ENCODE results near the gene XG. TPM values are rescaled to one million over a fixed set of nuclear protein-coding genes. Genes with fewer than 3 reads are reported as not detected.
"Not testable (repeated sequence)": the region's sequence is repeated elsewhere in the genome, so short reads cannot be mapped to it uniquely, and the experiment has no call there.

The XG gene, protein sequence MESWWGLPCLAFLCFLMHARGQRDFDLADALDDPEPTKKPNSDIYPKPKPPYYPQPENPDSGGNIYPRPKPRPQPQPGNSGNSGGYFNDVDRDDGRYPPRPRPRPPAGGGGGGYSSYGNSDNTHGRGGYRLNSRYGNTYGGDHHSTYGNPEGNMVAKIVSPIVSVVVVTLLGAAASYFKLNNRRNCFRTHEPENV
- not detected for total RNA-seq

DNA sequence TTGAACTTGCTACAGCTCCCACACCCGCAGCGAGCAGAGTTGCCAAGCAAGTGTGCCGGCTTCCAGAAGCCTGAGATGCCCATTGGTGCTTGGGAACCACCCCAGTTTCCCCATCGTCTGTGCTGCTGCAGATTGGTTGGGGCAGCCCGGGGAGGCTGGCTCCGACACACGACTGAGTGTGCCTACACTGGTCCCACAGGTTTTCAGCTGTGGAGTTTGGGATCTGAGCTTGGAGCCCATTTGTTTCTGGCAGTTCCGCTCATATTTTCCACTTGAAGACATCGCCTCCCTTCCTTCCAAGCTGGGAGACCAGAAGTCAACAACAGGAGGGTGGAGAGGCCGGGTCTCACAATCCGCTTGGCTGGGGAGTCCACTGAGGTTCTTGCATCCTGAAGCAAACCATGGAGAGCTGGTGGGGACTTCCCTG lies at the start of gene XG:
Gene XG, plus strand, starts transcription at position 167 of the 427 bp plus-strand sequence. Its CDS starts 235 bp downstream, at position 402.
- not testable (repeated sequence) for H3K27me3 Mint-ChIP-seq (ENCODE audit: low read depth); H3K36me3 Mint-ChIP-seq (ENCODE audit: insufficient read depth in 2 of 2); DNase-seq; H3K4me3 Mint-ChIP-seq; H3K9me3 Mint-ChIP-seq; H3K4me1 Mint-ChIP-seq (ENCODE audit: low read depth); ATAC-seq (replicated peaks in 1 of 2); H3K27ac Mint-ChIP-seq

DNA sequence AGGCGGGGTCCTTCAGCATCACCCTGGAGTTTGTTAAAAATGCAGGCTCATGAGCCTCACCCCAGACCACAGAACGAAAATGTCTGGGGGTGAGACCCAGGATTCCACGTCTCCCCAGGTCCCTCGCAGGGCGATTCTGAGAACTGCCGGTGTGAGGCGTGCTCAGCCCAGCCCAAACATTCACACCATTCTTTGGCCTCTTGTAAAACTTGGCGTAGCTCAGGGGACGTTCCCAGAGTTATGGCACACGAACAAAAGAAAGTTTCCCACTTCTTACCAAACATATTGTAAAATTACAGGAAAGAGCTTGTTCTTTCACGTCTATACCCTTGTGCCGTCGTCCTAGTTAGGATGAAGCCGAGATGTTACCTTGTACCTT lies 47.9 kb upstream of the XG start:
- Mint-ChIP-seq H3K4me3 (peak overlapping the region; percentile 77 to 84), H3K4me1 (ENCODE audit: low read depth) (peaks cover 90% of the 10 kb centered on the region), H3K27ac (no peak overlapping the region), H3K27me3 (ENCODE audit: low read depth) (no peaks in the 10 kb centered on the region), H3K9me3 (peaks cover 6% of the 10 kb centered on the region in 2 donors), H3K36me3 (ENCODE audit: insufficient read depth in 2 of 2) (peaks cover 9 to 11% of the 10 kb centered on the region in 2 donors)
- DNase-seq (no peak), ATAC-seq (replicated peaks in 1 of 2) (no peak)

DNA sequence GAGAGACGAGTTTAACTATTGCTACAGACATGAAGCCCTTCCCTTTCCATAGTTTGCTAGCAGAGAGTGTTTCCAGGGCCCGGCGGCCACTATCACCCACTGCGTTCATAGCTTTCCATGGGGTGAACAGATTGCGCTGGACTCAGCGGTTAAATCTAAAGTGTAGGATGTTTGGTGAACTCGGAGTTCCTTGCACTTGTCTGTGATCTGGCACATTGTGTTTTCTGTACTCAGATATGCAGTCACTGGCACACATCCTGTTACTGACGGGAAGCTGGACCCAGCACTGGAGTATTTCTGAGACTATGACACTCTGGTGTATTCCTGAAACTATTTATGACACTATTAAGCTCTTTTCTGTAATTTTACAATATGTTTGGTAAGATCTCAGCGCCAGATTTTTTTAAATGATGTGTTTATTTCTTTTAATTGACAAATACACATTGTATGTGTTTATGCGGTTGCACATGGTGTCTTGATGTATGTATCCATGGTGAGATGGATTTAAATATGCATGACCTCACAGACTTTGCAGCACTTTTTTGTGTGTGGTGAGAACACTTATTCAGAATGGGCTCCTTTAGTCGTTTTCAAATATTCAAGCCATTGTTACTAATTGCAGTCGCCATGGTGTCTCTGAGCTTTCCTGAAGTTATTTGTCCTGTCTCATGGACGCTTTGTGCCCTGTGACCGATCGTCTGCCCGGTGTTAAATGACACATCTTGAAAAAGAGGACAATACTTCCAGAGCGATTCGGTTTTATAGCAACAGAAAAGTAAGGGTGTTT lies 46.6 kb upstream of the XG start:
- H3K4me3 Mint-ChIP-seq: peak overlapping the region; percentile 63 to 77
- H3K4me1 Mint-ChIP-seq (ENCODE audit: low read depth): peaks cover 94% of the 10 kb centered on the region
- H3K9me3 Mint-ChIP-seq: peaks cover 4 to 5% of the 10 kb centered on the region in 2 donors
- H3K27me3 Mint-ChIP-seq (ENCODE audit: low read depth): no peaks in the 10 kb centered on the region
- H3K27ac Mint-ChIP-seq: peak overlapping the region; percentile 14
- peaks cover 4 to 8% of the 10 kb centered on the region in 2 donors for H3K36me3 Mint-ChIP-seq (ENCODE audit: insufficient read depth in 2 of 2)
- ATAC-seq (replicated peaks in 1 of 2) (no peak), DNase-seq (no peak)

DNA sequence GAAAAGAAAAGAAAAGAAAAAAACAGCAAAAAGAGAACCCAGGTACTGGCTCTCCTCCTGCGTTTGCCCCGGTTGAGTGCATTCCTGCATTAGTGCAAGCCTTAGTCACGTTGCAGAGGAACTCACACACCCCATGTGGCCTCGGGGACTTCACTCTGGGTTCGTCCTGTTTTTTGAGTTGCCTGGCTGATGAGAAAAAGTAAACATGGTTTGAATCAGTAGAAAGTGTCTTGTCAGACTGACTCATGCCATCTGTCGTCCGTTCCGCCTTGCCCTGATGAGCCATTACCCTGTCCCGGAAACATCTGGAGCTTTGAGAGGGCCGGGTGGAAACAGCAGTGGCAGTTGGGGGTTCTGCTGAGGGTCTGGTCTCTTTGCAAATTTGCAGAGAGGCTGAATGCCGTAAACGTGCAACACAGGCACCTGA lies 44.5 kb upstream of the XG start:
- Mint-ChIP-seq H3K27me3 (ENCODE audit: low read depth) (no peaks in the 10 kb centered on the region), H3K4me3 (peak overlapping the region; percentile 75 to 79), H3K36me3 (ENCODE audit: insufficient read depth in 2 of 2) (peaks cover 4% of the 10 kb centered on the region in 2 donors), H3K9me3 (no peaks in the 10 kb centered on the region), H3K4me1 (ENCODE audit: low read depth) (peaks cover 81% of the 10 kb centered on the region), H3K27ac (peak overlapping the region; percentile 85)
- ATAC-seq (replicated peaks in 1 of 2) (peak; percentile 76 to 77), DNase-seq (peak; percentile 78 to 83)

DNA sequence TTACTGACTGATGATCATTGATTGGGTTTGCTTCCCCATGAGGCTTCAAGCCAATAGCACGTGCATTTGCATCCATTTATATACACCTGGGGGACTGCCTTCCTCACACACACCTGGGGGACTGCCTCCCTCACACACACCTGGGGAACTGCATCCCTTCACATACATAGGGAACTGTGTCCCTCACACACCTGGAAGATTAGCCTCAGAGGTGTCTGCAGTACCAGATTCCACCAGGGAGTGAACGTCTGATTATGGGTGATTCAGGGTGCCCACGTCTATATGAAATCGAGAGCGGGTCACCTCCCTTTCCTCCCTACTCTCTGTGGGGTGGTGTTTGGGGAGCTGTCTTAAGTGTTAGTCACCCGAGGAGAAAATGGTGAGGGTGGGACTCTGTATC lies 43.8 kb upstream of the XG start:
- Mint-ChIP-seq H3K4me1 (ENCODE audit: low read depth) (peaks cover 75% of the 10 kb centered on the region), H3K36me3 (ENCODE audit: insufficient read depth in 2 of 2) (peaks cover 4% of the 10 kb centered on the region in 2 donors), H3K27me3 (ENCODE audit: low read depth) (no peaks in the 10 kb centered on the region), H3K4me3 (peak overlapping the region; percentile 75 to 79), H3K9me3 (no peaks in the 10 kb centered on the region), H3K27ac (peak overlapping the region; percentile 85)
- DNase-seq: no peak
- peak; percentile 6 to 16 for ATAC-seq (replicated peaks in 1 of 2)

DNA sequence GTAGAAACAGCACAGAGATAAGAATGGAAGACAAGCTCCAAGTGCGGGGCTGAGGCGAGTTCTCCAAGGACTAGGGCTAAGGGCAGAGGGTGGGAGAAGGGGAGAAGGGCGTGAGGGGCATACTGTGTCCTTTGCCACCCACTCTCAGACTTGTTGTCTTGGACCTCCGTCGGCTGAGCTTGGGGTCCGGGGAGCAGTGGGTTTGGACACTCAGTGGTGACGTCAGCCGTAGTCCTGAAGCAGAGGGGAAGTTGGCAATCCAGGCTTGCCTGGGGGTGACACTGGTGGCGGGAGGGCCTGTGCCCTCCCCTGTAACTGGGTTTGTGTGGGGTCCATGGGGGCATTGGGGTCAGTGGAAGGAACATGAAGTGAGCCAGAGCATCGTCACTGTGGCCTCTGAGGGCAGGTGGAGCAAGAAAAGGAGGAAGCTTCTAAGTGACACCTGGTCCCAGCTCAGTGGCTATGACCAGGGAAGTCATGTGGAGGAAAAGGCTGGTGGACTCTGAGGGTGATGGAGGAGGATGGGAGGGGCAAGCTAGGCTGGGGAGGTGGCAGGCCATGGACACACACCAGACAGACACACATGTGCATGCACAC lies 43.1 kb upstream of the XG start:
- no peaks in the 10 kb centered on the region for H3K9me3 Mint-ChIP-seq
- H3K27ac Mint-ChIP-seq: peak overlapping the region; percentile 85
- H3K27me3 Mint-ChIP-seq (ENCODE audit: low read depth): no peaks in the 10 kb centered on the region
- peaks cover 2 to 4% of the 10 kb centered on the region in 2 donors for H3K36me3 Mint-ChIP-seq (ENCODE audit: insufficient read depth in 2 of 2)
- peaks cover 68% of the 10 kb centered on the region for H3K4me1 Mint-ChIP-seq (ENCODE audit: low read depth)
- peak overlapping the region; percentile 75 to 79 for H3K4me3 Mint-ChIP-seq
- ATAC-seq (replicated peaks in 1 of 2) (no peak), DNase-seq (no peak)

DNA sequence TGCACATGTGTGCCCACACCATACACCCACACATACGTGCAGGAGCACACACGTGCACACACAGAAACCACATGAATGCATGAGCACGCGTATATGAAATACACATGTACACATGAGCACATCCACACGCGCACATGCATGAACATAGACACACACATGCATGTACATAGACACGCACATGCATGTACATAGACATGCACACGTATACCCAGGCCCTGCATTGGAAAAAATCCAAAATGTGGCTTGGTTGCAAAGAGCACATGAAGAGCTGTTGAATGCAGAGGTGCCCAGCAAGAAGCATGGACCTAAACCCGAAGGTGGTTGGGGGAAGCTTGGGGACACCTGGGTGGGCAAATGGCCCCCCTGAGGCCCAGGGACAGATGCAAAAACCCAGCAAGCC lies 42.3 kb upstream of the XG start:
- Mint-ChIP-seq H3K27me3 (ENCODE audit: low read depth) (no peaks in the 10 kb centered on the region), H3K9me3 (no peaks in the 10 kb centered on the region), H3K4me3 (peak overlapping the region; percentile 73 to 84), H3K27ac (peak overlapping the region; percentile 98), H3K36me3 (ENCODE audit: insufficient read depth in 2 of 2) (peaks cover 2 to 6% of the 10 kb centered on the region in 2 donors), H3K4me1 (ENCODE audit: low read depth) (peaks cover 59% of the 10 kb centered on the region)
- no peak for DNase-seq
- no peak for ATAC-seq (replicated peaks in 1 of 2)

DNA sequence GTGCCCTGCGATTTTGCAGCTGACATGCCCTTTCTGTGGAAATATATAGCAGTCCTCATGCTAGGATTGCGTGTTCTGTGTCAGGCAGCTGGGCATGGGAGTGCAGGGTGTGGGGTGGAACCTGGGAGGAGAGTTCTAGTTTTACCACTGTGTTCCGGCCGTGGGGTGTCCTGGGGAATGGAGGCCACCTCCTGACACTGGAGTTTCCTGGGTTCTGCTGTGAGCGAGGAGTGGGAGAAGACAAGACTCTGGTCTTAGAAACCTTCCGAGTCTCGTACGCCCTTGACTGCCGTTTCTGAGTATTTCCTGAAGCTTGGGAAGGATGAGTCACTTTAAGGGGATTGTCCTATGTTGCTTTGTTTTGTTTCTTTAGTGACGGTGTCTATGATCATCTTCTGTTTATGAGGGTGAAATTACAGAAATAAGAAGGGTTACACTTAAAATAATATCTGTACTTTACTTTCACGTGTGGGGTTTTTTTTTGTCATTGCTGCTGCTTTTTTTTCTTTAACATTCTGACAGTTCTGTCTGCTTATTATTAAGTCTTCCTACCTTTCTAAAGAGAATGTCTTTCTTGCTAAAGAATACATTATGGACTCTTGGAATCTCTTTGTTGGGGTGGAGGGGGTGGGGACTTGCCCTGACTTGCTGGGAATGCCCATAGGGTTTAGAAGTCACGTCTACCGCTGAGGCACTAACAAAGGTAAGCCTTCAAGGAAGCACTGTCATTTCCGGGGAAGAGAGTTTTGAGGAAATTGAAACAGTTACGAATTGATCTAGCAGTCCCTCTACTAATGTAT lies 41.6 kb upstream of the XG start:
- peak overlapping the region; percentile 73 to 84 for H3K4me3 Mint-ChIP-seq
- no peaks in the 10 kb centered on the region for H3K9me3 Mint-ChIP-seq
- peak; percentile 64 to 68 for ATAC-seq (replicated peaks in 1 of 2)
- no peaks in the 10 kb centered on the region for H3K27me3 Mint-ChIP-seq (ENCODE audit: low read depth)
- H3K36me3 Mint-ChIP-seq (ENCODE audit: insufficient read depth in 2 of 2): peaks cover 2 to 10% of the 10 kb centered on the region in 2 donors
- DNase-seq: peak; percentile 50 to 51
- peaks cover 52% of the 10 kb centered on the region for H3K4me1 Mint-ChIP-seq (ENCODE audit: low read depth)
- H3K27ac Mint-ChIP-seq: peak overlapping the region; percentile 98

DNA sequence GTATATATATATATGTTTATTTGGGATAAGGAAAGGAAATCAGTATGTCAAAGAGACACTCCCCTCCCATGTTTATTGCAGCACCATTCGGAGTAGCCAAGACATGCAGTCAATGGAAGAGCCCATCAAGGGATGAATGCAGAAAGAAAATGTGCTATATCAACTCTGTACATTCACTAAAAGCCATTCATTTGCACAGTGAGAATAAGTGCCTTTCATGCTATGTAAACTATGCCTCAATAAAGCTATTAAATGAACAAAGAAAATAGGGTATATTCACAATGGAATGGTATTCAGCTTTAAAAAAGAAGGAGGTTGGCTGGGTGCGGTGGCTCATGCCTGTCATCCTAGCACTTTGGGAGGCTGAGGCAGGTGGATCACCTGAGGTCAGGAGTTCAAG lies 40.4 kb upstream of the XG start:
- DNase-seq (no peak), ATAC-seq (replicated peaks in 1 of 2) (no peak)
- Mint-ChIP-seq H3K27me3 (ENCODE audit: low read depth) (no peaks in the 10 kb centered on the region), H3K27ac (peak overlapping the region; percentile 50), H3K36me3 (ENCODE audit: insufficient read depth in 2 of 2) (peaks cover 5 to 21% of the 10 kb centered on the region in 2 donors), H3K4me1 (ENCODE audit: low read depth) (peaks cover 44% of the 10 kb centered on the region), H3K9me3 (no peaks in the 10 kb centered on the region), H3K4me3 (no peak overlapping the region)

DNA sequence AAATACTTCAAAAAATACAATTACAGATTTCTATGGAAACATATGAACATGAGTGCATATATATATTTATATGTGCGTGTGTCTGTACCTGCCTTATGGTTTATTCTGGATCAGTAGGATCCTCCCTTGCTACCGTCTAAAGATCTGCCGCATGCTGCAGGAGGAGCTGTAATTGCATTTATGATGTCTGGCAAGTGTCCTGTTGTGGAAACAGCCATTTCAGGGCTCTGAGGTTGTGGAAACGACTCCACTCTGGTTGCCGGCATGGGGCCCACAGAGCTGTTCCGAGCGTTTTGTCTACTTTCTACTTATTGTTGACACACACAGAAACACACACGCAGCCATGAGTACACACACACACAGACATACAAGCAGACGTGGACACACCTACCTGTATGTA lies 39.4 kb upstream of the XG start:
- no peaks in the 10 kb centered on the region for H3K27me3 Mint-ChIP-seq (ENCODE audit: low read depth)
- H3K9me3 Mint-ChIP-seq: no peaks in the 10 kb centered on the region
- no peak for ATAC-seq (replicated peaks in 1 of 2)
- DNase-seq: no peak
- H3K4me1 Mint-ChIP-seq (ENCODE audit: low read depth): peaks cover 36% of the 10 kb centered on the region
- no peak overlapping the region for H3K4me3 Mint-ChIP-seq
- no peak overlapping the region for H3K27ac Mint-ChIP-seq
- H3K36me3 Mint-ChIP-seq (ENCODE audit: insufficient read depth in 2 of 2): peaks cover 7 to 23% of the 10 kb centered on the region in 2 donors

DNA sequence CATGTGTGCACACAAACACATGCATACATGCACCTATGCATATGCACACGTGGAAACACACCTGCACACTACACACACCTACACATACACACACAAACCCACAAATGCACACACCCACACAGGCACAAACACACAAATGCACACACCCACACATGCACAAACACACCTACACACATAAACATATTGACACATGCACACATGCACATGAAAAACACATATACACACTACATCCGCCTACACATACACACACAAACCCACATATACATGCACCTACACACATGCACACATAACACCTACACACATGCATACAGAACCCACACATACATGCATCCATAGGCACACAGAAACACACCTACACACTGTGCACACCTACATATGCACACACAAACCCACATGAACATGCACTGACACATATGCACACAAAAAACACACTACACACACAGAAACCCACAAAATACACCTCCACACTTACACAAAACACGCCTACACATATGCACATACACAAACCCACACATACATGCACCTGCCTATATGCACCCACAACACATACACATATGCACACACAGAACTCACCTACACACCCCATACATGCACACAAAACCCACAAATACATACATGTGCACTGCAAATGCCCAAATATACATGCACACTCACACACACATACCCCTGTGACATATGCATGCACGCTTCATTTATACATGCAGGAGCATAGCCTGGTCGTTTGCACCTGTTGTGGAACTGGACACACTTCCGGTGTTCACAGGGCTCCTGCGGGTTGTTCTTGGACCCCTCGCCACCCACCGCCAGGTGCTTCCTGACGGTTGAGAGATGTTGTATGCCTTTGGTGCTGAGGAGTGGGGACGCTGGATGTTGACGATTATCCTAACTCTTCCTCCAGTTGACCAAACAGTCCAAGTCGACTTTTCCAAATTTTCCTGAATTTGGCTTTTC lies 38.7 kb upstream of the XG start:
- peaks cover 7 to 27% of the 10 kb centered on the region in 2 donors for H3K36me3 Mint-ChIP-seq (ENCODE audit: insufficient read depth in 2 of 2)
- DNase-seq: no peak
- no peak overlapping the region for H3K4me3 Mint-ChIP-seq
- no peaks in the 10 kb centered on the region for H3K9me3 Mint-ChIP-seq
- H3K4me1 Mint-ChIP-seq (ENCODE audit: low read depth): peaks cover 29% of the 10 kb centered on the region
- no peak for ATAC-seq (replicated peaks in 1 of 2)
- no peaks in the 10 kb centered on the region for H3K27me3 Mint-ChIP-seq (ENCODE audit: low read depth)
- no peak overlapping the region for H3K27ac Mint-ChIP-seq

DNA sequence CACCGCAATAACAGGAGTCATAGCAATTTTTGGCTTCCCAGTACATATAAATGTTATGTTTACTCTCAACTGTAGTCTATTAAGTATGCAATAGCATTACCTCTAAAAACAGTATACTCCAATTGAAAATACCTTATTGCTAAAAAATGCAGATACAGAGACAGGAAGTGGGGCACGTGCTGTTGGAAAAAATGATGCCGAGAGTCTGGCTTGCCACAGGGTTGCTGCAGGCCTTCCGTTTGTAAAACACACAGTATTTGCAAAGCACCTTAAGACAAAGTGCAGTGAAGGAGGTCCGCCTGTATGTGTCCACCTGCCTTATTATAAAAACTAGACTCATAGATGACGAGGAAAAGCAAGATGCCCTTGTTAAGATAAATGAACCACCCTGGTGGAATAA lies 37.3 kb upstream of the XG start:
- Mint-ChIP-seq H3K36me3 (ENCODE audit: insufficient read depth in 2 of 2) (peaks cover 15 to 39% of the 10 kb centered on the region in 2 donors), H3K27me3 (ENCODE audit: low read depth) (no peaks in the 10 kb centered on the region), H3K9me3 (no peaks in the 10 kb centered on the region), H3K4me1 (ENCODE audit: low read depth) (peaks cover 15% of the 10 kb centered on the region), H3K27ac (peak overlapping the region; percentile 84), H3K4me3 (peak overlapping the region in 1 of 2 donors; percentile 60)
- ATAC-seq (replicated peaks in 1 of 2): no peak
- no peak for DNase-seq

Data from activated T-cell treated with anti-CD3 and anti-CD28 coated beads, Interleukin-2, amount 50 U/mL, for 72 hours (primary cell).